Raji (cell line): ENCODE measurements around the gene NOP9.

ENCODE experiments used
- POLR2A ChIP-seq: IDR thresholded peaks from 2 replicates; pipeline ENCODE4 v1.6.1; 2011; ENCODE audit warnings: low read depth, low read length, control low read depth; ENCODE audit not compliant: insufficient read depth

The NOP9 gene

GRCh38 chr14:24335461-24336171 is 36.0 kb downstream of the NOP9 start:
- no peak for TF ChIP-seq POLR2A

GRCh38 chr14:24337144-24337823 is 37.6 kb downstream of the NOP9 start:
- no peak for TF ChIP-seq POLR2A

GRCh38 chr14:24337824-24338175 is 38.1 kb downstream of the NOP9 start:
- no peak for TF ChIP-seq POLR2A

- TF ChIP-seq POLR2A, result no peak
Measured at GRCh38 chr14:24338843-24339242, 39.2 kb downstream of the NOP9 start.

GRCh38 chr14:24339284-24340151 is 39.9 kb downstream of the NOP9 start, which contains the start of gene RIPK3:
Gene RIPK3, minus strand, starts transcription at chr14:24339991. Its CDS starts 165 bp downstream, at chr14:24339826.
- TF ChIP-seq POLR2A, result peak; percentile 66

- no peak for TF ChIP-seq POLR2A
Measured at GRCh38 chr14:24340606-24341005, 41.0 kb downstream of the NOP9 start.

GRCh38 chr14:24342889-24343288 is 43.2 kb downstream of the NOP9 start:
- no peak for TF ChIP-seq POLR2A

GRCh38 chr14:24343795-24344660 is 44.4 kb downstream of the NOP9 start:
- TF ChIP-seq POLR2A, result no peak

- no peak for TF ChIP-seq POLR2A
Measured at GRCh38 chr14:24347134-24347533, 47.5 kb downstream of the NOP9 start.

- TF ChIP-seq POLR2A, result no peak
Measured at GRCh38 chr14:24348186-24348585, 48.5 kb downstream of the NOP9 start.

GRCh38 chr14:24349742-24350141 is 50.1 kb downstream of the NOP9 start:
- TF ChIP-seq POLR2A, result no peak

- TF ChIP-seq POLR2A, result no peak
Measured at GRCh38 chr14:24351517-24351916, 51.9 kb downstream of the NOP9 start.

GRCh38 chr14:24353559-24354481 is 54.2 kb downstream of the NOP9 start:
- TF ChIP-seq POLR2A, result no peak

- TF ChIP-seq POLR2A, result no peak
Measured at GRCh38 chr14:24355009-24355408, 55.4 kb downstream of the NOP9 start.
